ENCODE measurements around the gene MAD2L1BP.

MAD2L1BP gene

DNA sequence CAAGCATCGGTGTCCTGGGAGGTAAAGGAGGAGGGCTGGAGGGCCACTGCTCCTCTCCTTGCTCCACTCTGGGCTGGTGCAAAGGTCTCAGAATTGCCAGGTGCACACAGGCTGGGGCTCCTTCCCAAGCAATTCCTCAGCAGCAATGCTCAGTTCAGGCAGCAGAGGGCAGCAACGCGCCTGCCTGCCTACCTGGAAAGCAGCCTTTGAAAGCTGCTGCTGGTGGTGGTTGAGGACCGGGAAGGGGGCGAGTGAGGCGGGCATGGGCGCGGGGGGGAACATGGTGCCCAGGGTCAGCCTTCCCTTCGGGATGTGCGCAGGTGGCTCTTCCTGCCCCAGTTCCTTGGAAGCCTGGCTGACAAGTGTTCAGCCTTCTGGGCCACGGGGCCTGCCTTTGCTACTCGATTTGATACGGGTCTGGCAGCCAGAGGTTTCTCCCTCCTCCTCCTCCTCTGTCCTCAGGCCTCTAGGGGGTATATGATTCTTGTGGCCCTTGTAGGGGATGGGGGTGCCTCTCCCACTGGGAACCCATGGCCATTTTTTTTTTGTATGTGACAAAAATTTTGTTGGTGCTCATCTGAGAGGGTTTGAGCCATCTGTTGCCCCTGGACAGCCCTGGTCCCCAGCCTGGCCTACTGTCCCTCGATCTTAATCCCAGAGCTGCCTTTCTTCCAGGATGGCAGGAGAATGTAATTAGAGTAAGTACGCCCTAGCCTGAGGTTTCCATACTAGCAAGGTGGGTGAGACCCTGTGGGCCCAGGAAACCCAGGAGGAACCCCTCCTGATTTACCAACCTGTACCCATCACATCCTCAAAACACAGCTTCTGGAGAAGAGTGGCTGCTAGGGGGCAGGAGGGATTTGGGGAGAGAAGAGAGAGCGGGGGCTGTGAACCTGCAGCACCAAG lies 31.9 kb downstream of the MAD2L1BP start:
- peak; percentile 30 to 91 for DNase-seq

DNA sequence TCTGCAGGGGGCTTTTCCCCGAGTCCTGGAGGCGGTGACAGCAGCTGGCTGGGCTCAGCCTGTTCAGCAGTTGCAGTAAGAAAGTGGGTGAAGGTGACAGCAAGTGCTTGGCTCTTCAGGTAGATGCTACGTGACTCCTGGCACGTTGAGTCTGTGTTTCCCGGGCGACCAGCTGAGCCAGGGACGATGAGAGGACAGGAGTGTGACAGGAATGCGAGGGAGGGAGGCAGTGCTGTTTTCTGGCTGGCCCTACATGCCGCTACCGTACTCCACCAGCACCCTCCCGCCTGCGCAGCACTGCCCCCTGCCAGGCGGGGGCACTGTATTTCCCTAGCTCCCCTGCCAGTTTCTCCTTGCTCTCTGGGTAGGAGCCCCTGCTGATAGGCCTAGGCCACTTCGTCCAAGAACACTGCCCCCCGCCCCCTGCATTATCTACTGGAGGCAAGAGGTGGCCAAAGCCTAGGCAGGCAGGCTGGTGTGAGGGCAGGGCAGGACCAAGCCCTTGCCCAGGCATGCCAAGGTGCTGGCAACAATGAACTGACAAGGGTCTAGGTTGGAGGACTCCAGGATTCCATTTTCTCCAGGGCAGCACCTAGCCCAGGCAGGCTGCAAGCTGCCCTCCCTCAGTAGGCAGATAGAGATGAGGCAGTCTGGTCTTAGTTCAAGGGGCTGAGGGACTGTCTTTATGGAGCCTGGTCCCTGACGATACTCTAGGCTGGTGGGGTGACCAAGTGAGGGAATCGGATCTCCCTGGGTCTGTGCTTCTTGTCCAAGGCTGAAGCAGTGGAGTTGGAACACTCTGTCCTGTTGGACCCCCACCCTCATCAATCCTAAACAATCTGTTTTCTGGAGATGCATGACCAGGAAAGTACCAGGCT lies 32.8 kb downstream of the MAD2L1BP start:
- peak; percentile 20 to 45 for DNase-seq

DNA sequence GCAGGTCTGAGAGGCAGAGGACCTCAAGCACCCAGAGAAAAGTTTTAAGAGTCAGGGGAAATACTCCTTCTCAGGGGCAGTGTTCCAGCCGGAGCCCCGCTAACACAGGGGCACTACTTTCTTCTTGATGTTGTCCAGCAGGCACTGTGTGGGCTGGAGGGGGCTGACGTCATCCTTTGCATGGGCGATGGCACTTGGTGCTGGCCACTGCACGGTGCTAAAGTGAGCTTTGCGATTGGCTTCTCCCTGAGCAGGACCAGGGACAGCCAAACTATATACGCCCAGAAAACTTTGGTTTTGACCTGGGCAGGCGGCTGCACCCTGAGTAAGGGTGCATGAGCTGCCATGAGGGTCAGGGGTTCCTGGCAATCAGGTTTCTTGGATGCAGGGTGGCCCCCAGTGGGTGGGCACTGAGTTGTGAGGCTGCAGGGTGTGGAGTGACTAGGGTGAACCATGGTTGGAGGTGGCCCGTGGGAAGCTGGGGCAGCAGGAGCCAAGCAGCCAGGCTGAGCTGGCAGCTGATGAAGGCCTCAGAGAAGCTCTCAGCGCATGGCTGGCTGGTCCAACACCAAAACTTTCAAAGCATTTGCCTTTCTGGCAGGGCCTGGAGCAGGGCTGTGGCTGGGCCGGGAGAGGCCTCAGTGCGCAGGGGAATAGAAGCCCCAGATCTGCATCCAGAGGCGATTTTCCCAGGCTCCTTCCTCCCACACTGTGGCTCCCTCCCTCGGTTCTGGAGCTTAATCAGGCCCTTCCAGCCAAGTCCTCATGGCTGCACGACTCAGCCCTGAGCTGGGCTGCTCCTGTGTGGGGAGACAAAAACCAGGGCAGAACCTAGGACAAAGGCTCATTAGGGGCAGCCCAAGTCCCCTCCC lies 33.6 kb downstream of the MAD2L1BP start:
- DNase-seq: peak; percentile 22 to 28

DNA sequence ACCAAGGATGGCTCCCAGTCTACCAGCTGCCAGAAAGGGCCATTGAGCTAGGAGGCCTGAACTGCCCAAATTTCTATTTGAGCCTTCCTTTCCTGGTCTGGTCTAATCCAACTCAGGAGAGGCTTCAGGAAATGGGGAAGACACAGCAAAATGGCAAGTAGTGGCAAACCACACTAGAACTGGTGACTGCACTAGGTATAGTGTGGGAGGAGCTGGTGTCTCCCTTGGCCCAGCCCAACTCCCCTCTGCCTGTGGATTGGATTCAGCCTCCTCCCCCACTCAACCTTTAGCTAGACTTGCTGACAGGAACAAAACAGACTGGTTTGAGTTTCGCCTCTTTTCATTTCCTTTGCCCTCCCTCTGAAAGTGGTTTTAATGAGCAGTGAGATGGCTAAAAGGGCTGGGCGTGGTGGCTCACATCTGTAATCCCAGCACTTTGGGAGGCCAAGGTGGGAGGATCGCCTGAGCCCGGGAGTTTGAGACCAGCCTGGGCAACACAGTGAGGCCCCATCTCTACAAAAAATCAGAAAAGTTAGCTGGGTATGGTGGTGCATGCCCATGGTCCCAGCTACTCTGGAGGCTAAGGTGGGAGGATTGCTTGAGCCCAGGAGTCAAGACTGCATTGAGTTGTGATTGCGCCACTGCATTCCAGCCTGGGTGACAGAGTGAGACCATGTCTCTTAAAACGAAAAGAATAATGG lies 34.4 kb downstream of the MAD2L1BP start:
- peak; percentile 15 to 18 for DNase-seq

DNA sequence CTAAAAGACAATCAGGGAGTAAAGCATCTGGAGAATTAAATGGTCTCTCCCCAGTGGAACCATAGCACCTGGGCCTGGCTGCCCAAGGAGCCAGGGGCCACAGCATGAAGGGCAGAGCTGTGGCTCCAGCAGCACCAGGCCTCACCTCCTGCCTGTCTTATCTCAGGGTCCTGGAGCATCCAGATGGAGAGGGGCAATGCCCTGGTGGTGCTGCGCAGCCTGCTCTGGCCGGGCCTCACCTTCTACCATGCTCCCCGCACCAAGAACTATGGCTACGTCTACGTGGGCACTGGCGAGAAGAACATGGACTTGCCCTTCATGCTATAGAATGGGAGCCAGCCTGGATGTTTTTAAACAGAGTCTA lies 35.0 kb downstream of the MAD2L1BP start:
- DNase-seq: no peak

DNA sequence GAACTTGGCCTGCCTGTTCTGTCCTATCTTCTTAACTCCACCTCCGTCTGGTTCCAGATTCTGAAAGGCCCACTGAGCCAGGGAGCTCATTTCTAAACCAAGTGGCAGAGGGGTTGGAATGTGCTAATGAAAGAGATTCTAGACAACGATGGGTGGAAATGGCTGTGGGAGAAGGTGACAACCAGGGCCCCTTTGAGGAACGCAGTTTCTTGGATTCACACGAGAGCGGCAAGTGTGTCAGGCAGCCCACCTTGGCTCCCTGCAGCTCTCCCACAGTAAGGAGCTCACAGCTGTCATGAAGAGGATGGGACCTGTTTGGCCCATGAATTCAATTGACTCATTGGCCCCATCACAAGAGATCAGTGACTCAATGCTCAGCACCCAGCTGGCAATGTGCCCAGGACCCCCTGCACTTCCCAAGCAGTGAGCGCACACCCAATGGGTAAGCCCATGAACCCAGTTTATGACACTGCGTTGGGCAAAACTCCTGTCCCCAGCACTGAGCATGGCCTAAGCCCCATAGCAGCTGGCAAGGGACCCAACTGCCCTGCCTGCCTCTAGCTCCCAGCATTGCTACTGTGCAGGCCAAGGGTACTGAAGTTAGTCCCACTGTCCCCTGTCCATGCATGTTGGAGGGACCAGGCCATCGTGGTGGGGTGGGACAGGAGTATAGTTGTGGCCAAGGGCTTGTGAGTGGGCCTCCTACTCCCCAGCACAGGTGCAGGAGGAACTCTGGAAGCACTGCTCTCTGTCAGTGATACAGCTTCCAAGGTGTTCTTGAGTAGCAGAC lies 35.6 kb downstream of the MAD2L1BP start:
- DNase-seq: no peak

DNA sequence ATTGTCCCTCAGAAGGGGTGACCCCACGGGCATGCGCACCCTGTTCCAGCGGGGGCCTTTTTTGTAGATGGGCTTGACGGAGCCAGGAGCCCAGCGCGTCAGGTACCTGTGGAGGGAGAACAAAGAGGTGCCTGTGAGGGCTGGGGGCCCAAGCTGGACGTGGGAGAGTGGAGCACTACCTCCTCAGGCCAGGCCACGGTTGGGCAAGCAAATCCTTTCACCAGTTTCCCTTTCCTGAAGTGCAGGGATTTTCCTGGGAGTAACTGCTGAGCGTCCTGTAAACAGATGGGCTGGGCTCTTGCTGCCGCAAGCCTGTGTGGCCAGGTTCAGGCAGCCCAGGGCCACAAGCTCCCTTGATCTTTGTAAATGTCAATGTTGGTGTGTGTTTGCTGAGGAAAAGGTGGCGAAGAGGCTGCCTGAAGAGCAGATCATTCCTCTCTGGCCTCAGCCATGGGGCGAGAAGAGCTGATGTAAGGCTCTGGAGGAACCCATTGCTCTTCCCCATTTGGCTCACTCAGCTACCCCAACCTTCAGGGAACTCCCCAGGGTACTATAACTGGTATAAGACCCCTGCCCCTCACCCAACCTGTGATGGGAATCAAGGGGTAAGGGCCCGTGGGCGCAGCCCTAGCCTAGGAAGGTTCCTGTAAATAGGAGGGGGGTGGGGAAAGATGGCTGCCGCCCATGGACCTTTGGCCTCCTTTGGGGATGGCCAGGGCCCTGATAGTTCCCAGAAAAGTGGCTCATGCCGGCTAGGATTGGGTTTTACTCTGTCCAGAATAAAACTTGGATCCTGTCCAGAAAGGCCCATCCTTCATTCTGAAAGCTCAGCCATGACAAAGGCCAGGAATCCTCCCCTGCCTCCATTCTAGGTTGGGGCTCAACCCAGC lies 36.4 kb downstream of the MAD2L1BP start:
- DNase-seq: peak in 1 of 2 donors; percentile 19

DNA sequence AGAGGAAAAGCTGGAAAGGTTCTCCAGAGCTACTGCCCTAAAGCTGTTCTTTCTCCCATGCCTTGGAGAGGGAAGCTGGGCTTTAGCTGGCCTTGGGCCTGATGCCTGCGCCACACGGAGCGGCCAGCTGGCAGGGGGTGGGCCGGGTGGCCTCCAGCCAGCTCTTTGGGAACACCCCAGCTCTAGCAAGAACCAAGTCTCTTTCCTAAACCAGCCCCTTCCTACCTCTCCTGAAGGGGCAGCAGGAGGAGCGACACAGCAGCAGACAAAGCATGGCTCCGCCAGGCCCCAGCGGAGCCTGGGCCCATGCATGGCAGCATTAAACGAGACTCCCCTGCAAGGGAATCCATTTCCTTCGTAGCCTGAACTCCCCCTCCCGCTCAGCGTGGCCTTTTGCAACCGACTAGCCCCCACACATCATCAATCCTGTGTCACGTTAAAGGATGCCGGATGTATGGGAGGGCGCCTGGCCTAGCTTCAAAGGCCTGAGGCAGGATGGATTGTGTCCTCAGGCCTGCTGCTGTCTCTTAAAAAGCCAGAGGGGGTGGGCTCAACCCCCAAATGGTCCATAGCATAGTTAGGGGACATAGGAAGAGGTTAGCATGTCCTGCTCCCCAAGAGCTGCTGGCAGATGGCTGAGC lies 37.9 kb downstream of the MAD2L1BP start:
- DNase-seq: no peak

DNA sequence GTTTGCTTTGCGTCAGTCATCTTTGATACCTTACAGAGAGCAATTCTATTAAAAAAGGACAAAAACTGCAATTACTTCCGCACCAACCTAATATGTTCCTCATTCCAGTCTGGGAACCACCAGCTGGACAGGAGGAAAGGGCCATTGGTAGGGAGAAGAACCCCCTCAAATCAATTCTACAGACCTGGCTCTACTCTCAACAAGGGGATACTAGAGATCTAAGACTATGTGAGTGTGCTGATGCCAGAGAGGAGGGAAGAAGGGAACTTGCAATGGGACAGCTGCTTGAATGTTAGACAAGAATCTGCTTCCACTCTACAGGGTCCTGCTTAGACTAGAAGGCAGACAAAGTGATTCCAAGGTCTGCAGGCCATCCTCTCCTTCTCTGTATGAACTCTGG lies 38.7 kb downstream of the MAD2L1BP start:
- DNase-seq: no peak

DNA sequence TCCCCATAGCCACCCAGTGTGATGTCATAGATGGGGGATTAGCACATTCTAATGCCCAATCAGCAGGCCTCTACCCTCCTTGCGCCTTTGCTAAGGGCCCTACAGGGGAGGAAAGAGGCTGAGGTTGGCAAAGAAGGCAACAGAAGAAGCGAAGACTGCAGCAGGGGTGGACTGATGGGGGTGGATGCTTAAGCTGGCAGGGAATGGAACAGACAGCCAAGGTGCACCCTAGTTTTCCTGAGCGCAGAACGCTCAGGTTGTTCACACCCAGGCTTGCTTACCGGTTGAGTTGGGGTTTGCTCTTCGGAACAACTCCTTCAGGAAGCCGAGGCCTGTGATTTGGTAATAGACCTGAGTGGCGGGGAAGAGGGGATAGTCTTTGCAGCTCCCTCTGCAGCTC lies 39.3 kb downstream of the MAD2L1BP start:
- no peak for DNase-seq

DNA sequence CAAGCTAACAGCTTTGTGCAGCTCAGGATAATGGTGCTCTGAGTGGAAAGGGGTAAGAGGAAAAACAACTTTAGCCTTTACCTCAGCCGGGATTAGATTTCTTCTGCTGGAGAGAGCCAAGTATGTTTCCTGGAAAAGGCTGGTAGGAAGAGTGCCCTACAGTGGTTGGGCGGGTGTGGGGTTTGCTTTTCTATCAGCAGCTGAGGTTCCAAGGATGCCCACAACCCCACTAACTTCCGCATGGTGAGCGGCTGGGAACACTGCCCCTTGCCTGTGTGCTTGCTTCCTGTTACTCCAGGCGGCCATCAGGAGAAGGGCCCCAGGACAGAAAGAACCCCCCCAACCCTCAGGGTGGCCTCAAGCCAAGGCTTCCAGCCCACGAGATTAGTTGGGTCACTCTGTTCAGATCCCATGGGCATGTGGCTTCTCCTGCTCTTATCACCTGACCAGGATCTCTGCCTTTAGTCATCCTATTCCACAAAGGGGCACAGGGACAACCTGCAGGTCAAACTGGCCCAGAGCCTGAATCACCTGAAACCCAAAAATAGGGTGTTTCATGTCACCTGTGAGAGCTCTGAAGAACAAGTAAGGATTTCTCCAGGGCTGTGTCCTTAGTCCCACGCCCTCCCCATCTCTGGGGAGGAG lies 41.4 kb downstream of the MAD2L1BP start:
- no peak for DNase-seq

DNA sequence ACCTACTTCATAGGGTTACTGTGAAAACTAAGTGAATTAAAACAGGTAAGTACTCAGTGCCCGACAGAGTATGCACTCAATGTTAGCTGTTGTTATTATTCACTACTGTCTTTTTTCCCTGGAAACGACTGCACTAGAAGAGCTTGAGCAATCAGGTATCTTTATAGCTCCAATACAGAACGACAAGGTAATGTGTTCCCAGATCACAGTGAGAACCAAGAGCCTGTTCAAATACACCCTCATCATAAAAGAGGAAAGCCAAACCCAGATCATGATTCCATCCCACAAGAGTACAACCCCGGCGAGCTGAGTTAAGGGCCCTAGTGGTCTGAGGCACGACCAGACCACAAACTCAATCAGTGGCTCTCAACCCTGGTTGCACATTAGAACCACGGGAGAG lies 42.1 kb downstream of the MAD2L1BP start:
- no peak for DNase-seq

DNA sequence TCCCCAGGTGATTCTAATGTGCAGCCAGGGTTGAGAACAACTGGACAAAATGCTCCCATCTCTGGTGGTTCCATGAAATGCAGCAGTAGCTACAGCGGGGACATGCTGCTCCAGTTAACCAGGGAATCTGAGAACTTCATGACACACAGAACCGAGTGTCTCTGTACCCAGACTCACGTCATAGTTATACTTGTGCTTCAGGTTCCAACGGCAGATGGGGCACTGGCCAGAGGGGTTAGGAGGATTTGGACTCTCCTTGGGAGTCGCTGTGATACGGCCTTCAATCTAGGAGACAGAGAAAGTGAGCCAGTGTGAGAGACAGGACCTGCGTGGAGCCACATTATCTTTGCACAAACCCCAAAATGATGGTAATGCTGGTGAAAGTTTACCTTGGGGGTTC lies 42.7 kb downstream of the MAD2L1BP start:
- no peak for DNase-seq

DNA sequence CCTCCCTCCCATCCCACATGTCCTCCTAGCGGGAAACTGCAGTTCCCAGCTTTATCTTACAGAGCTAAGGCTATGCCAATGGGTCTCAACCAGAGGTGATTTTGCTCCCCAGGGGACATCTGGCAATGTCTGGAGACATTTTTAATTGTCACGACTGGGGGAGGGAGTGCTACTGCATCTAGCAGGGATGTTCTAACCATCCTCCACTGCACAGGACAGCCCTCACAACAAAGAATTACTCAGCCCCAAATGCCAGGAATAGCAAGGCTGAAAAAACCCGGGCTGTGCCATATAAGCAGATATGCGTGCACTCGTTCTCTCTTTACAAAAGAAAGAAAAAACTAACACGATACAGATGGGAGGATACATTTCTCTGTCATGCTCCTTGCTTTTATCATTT lies 43.4 kb downstream of the MAD2L1BP start:
- DNase-seq: no peak

DNA sequence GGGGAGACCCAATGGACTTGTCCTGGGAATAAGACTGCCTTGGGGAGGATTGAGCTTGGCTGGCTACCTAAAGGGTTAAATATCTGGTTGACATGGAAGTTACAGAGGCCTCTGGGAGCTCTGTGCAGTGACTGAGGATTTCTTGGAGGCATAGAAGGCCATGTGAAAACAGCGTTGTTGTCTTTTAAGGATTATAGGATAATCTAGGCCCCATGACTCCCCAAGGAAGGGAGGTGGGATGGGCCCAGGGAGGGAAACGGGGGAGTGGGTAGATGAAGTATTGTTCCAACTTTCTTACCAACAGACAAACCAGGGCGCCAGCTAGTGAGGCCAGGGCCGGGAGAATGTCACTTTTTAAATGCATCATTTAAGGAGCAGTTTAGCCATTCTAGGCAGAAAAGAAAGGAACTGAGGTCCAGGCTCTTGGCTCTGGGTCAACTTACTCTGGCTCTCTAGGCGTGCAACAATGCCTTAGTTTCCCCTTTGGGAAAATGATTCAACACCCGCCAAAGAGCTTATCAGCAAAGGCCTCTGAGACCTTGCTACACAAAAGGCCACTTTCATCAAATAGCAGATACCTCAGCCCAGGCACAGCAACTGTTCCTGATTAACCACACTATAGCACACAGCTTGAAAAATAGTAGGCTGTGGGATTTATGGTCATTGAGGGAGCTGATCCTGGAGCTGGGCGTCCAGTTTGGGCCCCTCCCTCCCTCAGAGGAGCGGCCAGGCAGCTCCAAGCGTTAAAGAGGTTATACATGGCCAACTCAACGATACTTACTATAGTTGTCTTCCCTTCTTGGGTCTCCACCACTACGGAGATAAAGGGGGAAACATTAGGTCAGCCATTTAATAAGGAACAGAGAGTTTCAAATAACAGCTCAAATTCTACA lies 44.9 kb downstream of the MAD2L1BP start:
- DNase-seq: no peak

DNA sequence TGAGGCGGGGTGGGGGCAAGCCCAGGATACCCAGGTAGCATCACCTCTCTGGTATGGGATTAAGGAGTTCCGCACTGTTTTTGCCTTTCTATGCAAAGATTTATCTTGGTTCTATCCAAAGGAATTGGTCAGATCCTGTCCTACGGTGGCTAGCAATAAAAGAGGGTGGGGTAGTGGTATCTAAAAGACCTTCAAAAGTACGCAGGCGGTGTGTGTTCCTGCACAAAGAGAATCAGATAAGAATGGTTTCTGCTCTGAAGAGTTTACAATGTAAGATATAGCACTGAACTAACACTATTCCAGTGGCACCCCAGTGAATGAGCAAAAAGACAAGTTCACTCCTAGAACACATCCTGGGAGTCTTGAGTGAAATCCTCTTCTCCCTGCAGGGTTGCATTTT lies 45.7 kb downstream of the MAD2L1BP start:
- no peak for DNase-seq

DNA sequence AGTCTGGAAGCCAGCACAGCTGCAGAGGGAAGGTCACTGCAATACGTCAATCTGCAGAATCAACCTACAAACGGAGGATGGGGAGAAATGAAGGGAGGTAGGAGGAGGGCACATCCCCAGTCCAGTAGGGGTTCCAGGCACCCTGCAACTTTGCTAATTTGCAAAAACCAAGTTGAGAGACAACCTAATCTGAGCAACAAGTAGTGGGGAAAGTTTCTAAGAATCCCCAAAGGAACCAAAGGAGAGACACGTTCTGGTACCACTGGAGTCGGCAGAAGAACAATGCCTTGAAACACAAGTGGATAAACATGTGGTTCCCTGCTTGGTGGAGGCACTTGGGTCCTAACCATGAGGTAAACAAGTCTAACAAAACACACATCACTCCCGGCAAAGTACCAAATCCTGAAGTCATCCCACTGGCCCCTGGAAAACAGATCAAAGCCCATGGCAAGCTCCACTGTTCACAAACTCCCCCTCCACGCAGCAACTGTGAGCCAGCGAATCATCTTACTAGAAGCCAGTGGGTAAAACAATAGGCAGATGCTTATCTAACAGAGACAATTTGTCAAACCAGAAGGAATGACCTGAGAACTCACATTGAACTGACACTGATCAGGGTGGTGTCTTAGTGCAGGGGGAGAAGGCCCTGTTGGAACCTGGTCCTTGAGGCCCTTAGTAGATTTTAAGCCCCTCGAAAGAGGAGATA lies 47.2 kb downstream of the MAD2L1BP start:
- DNase-seq: no peak

Measured in inflammatory macrophage treated with lipopolysaccharide for 1 hour (primary cell).